HG03280 (cell line): Measurements from ENCODE around the gene ZBTB2.

Source experiments
- ATAC-seq: cut with Tn5 transposase; IDR thresholded peaks from one replicate; pipeline ENCODE4 v1.9.1; 2021; ENCODE audit warnings: mild to moderate bottlenecking, moderate library complexity; ENCODE audit not compliant: unreplicated experiment

ZBTB2 gene

GRCh38 chr6:151391471-151392413 is at the start of gene ZBTB2:
Gene ZBTB2, minus strand, starts transcription at chr6:151391559. Its CDS starts 17,922 bp downstream, at chr6:151373637.
- peak; percentile 12 for ATAC-seq

GRCh38 chr6:151440930-151441329 is 49.6 kb upstream of the ZBTB2 start:
- ATAC-seq: peak; percentile 32

- peak; percentile 75 for ATAC-seq
Measured at GRCh38 chr6:151440498-151440897, 49.1 kb upstream of the ZBTB2 start.

GRCh38 chr6:151437401-151437800 is 46.0 kb upstream of the ZBTB2 start:
- no peak for ATAC-seq

GRCh38 chr6:151436802-151437201 is 45.4 kb upstream of the ZBTB2 start:
- no peak for ATAC-seq

GRCh38 chr6:151436300-151436699 is 44.9 kb upstream of the ZBTB2 start:
- ATAC-seq: no peak

- ATAC-seq: no peak
Measured at GRCh38 chr6:151434369-151434768, 43.0 kb upstream of the ZBTB2 start.

GRCh38 chr6:151432651-151433050 is 41.3 kb upstream of the ZBTB2 start:
- ATAC-seq: no peak

GRCh38 chr6:151431337-151431736 is 40.0 kb upstream of the ZBTB2 start:
- ATAC-seq: no peak

- ATAC-seq: no peak
Measured at GRCh38 chr6:151430886-151431285, 39.5 kb upstream of the ZBTB2 start.

GRCh38 chr6:151428093-151428735 is 36.9 kb upstream of the ZBTB2 start:
- no peak for ATAC-seq

- ATAC-seq: no peak
Measured at GRCh38 chr6:151425561-151425960, 34.2 kb upstream of the ZBTB2 start.

GRCh38 chr6:151422981-151423380 is 31.6 kb upstream of the ZBTB2 start:
- no peak for ATAC-seq

- no peak for ATAC-seq
Measured at GRCh38 chr6:151417477-151417876, 26.1 kb upstream of the ZBTB2 start.

- ATAC-seq: no peak
Measured at GRCh38 chr6:151414641-151415260, 23.4 kb upstream of the ZBTB2 start.

GRCh38 chr6:151413372-151414145 is 22.2 kb upstream of the ZBTB2 start:
- no peak for ATAC-seq

- ATAC-seq: no peak
Measured at GRCh38 chr6:151412909-151413308, 21.6 kb upstream of the ZBTB2 start.

- no peak for ATAC-seq
Measured at GRCh38 chr6:151409679-151410078, 18.3 kb upstream of the ZBTB2 start.

GRCh38 chr6:151409260-151409659 is 17.9 kb upstream of the ZBTB2 start:
- ATAC-seq: no peak

GRCh38 chr6:151408858-151409257 is 17.5 kb upstream of the ZBTB2 start:
- no peak for ATAC-seq

GRCh38 chr6:151403919-151404308 is 12.6 kb upstream of the ZBTB2 start:
- ATAC-seq: no peak
